ENCODE data around the gene ATAD3A.
"Not testable (repeated sequence)": the region's sequence is repeated elsewhere in the genome, so short reads cannot be mapped to it uniquely, and the experiment has no call there.

DNA sequence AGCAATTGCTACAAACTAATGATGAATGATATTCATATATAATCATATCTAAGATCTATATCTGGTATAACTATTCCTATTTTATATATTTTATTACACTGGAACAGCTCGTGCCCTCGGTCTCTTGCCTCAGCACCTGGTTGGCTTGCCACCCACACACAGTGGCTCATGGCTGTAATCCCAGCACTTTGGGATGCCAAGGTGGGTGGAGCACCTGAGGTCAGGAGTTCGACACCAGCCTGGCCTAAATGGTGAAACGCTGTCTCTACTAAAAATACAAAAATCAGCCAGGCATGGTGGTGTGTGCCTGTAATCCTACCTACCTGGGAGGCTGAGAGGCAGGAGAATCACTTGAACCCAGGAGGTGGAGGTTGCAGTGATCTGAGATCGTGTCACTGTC is 6.2 kb upstream of the ATAD3A start:
- TF ChIP-seq, protein P1, sequence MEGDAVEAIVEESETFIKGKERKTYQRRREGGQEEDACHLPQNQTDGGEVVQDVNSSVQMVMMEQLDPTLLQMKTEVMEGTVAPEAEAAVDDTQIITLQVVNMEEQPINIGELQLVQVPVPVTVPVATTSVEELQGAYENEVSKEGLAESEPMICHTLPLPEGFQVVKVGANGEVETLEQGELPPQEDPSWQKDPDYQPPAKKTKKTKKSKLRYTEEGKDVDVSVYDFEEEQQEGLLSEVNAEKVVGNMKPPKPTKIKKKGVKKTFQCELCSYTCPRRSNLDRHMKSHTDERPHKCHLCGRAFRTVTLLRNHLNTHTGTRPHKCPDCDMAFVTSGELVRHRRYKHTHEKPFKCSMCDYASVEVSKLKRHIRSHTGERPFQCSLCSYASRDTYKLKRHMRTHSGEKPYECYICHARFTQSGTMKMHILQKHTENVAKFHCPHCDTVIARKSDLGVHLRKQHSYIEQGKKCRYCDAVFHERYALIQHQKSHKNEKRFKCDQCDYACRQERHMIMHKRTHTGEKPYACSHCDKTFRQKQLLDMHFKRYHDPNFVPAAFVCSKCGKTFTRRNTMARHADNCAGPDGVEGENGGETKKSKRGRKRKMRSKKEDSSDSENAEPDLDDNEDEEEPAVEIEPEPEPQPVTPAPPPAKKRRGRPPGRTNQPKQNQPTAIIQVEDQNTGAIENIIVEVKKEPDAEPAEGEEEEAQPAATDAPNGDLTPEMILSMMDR (IDR thresholded peaks at IDR 0.05): not testable (repeated sequence)
- not testable (repeated sequence) for TF ChIP-seq POLR2A (IDR thresholded peaks at IDR 0.05)

Data from Peyer's patch (tissue), 4 donors.